IMR-90 (cell line): ENCODE results near the gene GLMN.
"Not testable (repeated sequence)": the region's sequence is repeated elsewhere in the genome, so short reads cannot be mapped to it uniquely, and the experiment has no call there.

ENCODE experiments used
- MAFK ChIP-seq: IDR thresholded peaks from 2 replicates; pipeline ENCODE4 v1.6.1; 2012; ENCODE audit warnings: low read depth, low read length, improper control_type of control experiment
- POLR2A ChIP-seq: IDR thresholded peaks from 2 replicates; pipeline ENCODE4 v1.6.1; 2012; ENCODE audit warnings: mild to moderate bottlenecking, low read depth, low read length
- RAD21 ChIP-seq: IDR thresholded peaks from 2 replicates; pipeline ENCODE4 v1.6.1; 2012; ENCODE audit warnings: low read length, improper control_type of control experiment
- TF ChIP-seq, protein P1 (sequence below): conservative IDR thresholded peaks from 2 replicates; pipeline ENCODE4 v1.5.1; 2012; ENCODE audit warnings: mild to moderate bottlenecking, low read depth, low read length, improper control_type of control experiment

DNA sequence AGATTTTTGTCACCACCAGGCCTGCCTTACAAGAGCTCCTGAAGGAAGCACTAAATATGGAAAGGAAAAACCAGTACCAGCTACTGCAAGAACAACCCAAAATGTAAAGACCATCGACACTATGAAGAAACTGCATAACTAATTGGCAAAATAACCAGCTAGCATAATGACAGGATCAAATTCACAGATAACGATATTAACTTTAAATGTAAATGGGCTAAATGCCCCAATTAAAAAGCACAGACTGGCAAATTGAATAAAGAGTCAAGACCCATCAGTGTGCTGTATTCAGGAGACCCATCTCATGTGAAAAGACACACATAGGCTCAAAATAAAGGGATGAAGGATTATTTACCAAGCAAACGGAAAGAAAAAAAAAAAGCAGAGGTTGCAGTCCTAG is 44.1 kb downstream of the GLMN start:
- TF ChIP-seq POLR2A, RAD21, MAFK: not testable (repeated sequence)
- TF ChIP-seq, protein P1, sequence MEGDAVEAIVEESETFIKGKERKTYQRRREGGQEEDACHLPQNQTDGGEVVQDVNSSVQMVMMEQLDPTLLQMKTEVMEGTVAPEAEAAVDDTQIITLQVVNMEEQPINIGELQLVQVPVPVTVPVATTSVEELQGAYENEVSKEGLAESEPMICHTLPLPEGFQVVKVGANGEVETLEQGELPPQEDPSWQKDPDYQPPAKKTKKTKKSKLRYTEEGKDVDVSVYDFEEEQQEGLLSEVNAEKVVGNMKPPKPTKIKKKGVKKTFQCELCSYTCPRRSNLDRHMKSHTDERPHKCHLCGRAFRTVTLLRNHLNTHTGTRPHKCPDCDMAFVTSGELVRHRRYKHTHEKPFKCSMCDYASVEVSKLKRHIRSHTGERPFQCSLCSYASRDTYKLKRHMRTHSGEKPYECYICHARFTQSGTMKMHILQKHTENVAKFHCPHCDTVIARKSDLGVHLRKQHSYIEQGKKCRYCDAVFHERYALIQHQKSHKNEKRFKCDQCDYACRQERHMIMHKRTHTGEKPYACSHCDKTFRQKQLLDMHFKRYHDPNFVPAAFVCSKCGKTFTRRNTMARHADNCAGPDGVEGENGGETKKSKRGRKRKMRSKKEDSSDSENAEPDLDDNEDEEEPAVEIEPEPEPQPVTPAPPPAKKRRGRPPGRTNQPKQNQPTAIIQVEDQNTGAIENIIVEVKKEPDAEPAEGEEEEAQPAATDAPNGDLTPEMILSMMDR, result not testable (repeated sequence)
